ENCODE measurements around the gene TRIM10. TPM values are rescaled to one million over a fixed set of nuclear protein-coding genes. Genes with fewer than 3 reads are reported as not detected.

Gene TRIM10
- total and polyA plus RNA-seq, 10 of the 15 experiments (the other 5 are each of a cell fraction or from before 2014, with no cell fraction given): 0.01 TPM; not detected in 9

DNA sequence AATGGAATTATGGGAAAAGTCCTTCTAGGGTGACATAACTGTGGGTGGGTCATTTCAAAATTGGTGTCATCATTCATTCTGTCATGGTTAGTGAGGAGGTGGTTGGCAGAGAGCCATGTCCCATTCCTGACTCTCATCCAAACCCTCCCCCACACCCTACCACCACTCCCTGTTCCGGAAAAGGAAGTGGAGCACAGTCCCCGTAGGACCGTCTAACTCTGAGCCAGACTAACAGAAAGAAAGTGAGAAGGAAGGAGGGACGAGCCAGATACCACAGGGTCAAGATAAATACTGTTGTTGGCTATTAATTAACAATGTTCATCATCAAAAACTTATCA, 4.8 kb downstream of the TRIM10 start (continued):
- TF ChIP-seq, protein P1, sequence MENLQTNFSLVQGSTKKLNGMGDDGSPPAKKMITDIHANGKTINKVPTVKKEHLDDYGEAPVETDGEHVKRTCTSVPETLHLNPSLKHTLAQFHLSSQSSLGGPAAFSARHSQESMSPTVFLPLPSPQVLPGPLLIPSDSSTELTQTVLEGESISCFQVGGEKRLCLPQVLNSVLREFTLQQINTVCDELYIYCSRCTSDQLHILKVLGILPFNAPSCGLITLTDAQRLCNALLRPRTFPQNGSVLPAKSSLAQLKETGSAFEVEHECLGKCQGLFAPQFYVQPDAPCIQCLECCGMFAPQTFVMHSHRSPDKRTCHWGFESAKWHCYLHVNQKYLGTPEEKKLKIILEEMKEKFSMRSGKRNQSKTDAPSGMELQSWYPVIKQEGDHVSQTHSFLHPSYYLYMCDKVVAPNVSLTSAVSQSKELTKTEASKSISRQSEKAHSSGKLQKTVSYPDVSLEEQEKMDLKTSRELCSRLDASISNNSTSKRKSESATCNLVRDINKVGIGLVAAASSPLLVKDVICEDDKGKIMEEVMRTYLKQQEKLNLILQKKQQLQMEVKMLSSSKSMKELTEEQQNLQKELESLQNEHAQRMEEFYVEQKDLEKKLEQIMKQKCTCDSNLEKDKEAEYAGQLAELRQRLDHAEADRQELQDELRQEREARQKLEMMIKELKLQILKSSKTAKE (IDR thresholded peaks at IDR 0.05; ENCODE audit: low read depth, poor library complexity, severe bottlenecking): no peak
- no peak for TF ChIP-seq SUZ12 (IDR thresholded peaks at IDR 0.05; ENCODE audit: unreplicated experiment)
- no peak for TF ChIP-seq ZNF217 (IDR thresholded peaks at IDR 0.05)
- TF ChIP-seq BRCA1 (IDR thresholded peaks at IDR 0.05; ENCODE audit: low read depth, low read length): no peak

DNA sequence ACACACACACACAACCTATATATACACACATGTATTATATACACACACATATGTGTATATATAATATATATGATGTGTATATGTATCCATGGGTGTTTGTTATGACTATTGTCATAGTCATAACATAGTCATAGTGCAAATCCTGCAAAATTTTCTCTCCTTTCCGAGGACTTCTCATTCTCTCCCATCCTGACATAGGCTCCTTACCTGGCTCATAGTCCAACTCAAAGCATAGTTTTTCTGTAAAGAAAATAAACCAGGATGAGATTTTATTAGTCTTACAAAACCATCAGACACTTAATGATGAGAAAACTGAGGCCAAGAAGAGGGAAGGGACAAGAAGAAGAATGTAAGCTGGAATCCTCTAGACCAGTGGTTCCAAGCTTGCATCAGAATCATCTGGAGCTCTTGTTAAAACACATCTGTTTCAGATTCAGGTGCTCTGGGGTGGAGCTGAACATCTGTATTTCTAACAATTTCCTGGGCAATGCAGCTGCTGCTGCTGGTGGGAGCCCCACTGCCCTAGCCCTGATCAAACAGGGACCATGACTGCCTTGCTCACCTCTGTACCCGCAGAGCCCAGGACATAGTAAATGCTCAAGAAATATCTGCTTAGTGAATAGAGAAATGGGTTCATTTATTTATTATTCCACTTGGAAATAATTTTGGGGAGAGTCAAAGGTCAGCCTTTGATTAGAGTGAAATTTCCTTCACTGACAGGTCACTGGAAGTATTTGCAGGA, 5.3 kb downstream of the TRIM10 start:
- H3K79me2 ChIP-seq (ENCODE audit: control insufficient read depth, insufficient read depth, low read length): no peaks in the 10 kb centered on the region
- no peak overlapping the region for H2AFZ ChIP-seq (ENCODE audit: control insufficient read depth, low read depth, low read length)
- ChIA-PET SMC1A (ENCODE audit: uncharacterized antibody, unreplicated experiment) (interaction anchor here (1.1 kb wide), 1 partner anchor 52 kb away, joined by 4 read pairs; no protein-coding TSS in a partner anchor), POLR2A (no interaction called here), CTCF (no interaction called here), RAD21 (ENCODE audit: unreplicated experiment) (no interaction called here)
- FAIRE-seq (no peak), ATAC-seq (no peak), DNase-seq (ENCODE audit: low read depth, low spot score) (no peak)
- peaks cover 4% of the 10 kb centered on the region; the same call in 1 of the 2 replicates for H3K4me1 ChIP-seq (ENCODE audit: control insufficient read depth, insufficient read depth, low read length)
- intact Hi-C loops (cut with micrococcal nuclease; ENCODE audit: unreplicated experiment): no loop called here
- H3K9ac ChIP-seq (ENCODE audit: control insufficient read depth, insufficient read depth, low read length): no peak overlapping the region
- H3K27ac ChIP-seq (ENCODE audit: control insufficient read depth, insufficient read depth): no peak overlapping the region
- 57% methylated on average over 2 of the region's 2 CpGs for WGBS (ENCODE audit: insufficient coverage, insufficient replicate concordance, low lambda C conversion rate, missing lambda C conversion rate)
- H3K36me3 ChIP-seq (ENCODE audit: control insufficient read depth in 2 of 2, insufficient read depth in 2 of 2, low read length in 1 of 2): no peaks in the 10 kb centered on the region
- no peaks in the 10 kb centered on the region for H4K20me1 ChIP-seq (ENCODE audit: control insufficient read depth, insufficient read depth)
- H3K27me3 ChIP-seq (replicated peaks in 1 of 2; ENCODE audit: control insufficient read depth in 2 of 2, insufficient read depth in 2 of 2, low read length in 1 of 2): peaks cover 2% of the 10 kb centered on the region in 2 experiments; a peak in 3 of 4 replicates
- H3K9me3 ChIP-seq (replicated peaks; ENCODE audit: control insufficient read depth, insufficient read depth, low read length): no peaks in the 10 kb centered on the region
- no peak overlapping the region for H3K4me2 ChIP-seq (ENCODE audit: control insufficient read depth, insufficient read depth)
- no TSS peak for BruUV-seq (replicated peaks)
- in situ Hi-C loops (cut with MboI): no loop called here
- no peak overlapping the region for H3K4me3 ChIP-seq
- TF ChIP-seq BRCA1 (IDR thresholded peaks at IDR 0.05; ENCODE audit: low read depth, low read length) (no peak), PAX5 (IDR thresholded peaks at IDR 0.05; ENCODE audit: borderline replicate concordance, low read depth, low read length) (no peak), EP300 (IDR thresholded peaks at IDR 0.05; ENCODE audit: borderline replicate concordance in 1 of 2, control insufficient read depth in 1 of 2, low read depth in 2 of 2, low read length in 2 of 2) (no peak), SP1 (IDR thresholded peaks at IDR 0.05; ENCODE audit: low read depth, low read length) (no peak), ZNF384 (IDR thresholded peaks at IDR 0.05; ENCODE audit: borderline replicate concordance, low read depth, low read length) (no peak), CREM (IDR thresholded peaks at IDR 0.05; ENCODE audit: low read depth) (no peak), NFXL1 (IDR thresholded peaks at IDR 0.05; ENCODE audit: borderline replicate concordance) (no peak)
- TF ChIP-seq, protein P2, sequence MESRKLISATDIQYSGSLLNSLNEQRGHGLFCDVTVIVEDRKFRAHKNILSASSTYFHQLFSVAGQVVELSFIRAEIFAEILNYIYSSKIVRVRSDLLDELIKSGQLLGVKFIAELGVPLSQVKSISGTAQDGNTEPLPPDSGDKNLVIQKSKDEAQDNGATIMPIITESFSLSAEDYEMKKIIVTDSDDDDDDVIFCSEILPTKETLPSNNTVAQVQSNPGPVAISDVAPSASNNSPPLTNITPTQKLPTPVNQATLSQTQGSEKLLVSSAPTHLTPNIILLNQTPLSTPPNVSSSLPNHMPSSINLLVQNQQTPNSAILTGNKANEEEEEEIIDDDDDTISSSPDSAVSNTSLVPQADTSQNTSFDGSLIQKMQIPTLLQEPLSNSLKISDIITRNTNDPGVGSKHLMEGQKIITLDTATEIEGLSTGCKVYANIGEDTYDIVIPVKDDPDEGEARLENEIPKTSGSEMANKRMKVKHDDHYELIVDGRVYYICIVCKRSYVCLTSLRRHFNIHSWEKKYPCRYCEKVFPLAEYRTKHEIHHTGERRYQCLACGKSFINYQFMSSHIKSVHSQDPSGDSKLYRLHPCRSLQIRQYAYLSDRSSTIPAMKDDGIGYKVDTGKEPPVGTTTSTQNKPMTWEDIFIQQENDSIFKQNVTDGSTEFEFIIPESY (IDR thresholded peaks at IDR 0.05): no peak
- TF ChIP-seq, protein P3, sequence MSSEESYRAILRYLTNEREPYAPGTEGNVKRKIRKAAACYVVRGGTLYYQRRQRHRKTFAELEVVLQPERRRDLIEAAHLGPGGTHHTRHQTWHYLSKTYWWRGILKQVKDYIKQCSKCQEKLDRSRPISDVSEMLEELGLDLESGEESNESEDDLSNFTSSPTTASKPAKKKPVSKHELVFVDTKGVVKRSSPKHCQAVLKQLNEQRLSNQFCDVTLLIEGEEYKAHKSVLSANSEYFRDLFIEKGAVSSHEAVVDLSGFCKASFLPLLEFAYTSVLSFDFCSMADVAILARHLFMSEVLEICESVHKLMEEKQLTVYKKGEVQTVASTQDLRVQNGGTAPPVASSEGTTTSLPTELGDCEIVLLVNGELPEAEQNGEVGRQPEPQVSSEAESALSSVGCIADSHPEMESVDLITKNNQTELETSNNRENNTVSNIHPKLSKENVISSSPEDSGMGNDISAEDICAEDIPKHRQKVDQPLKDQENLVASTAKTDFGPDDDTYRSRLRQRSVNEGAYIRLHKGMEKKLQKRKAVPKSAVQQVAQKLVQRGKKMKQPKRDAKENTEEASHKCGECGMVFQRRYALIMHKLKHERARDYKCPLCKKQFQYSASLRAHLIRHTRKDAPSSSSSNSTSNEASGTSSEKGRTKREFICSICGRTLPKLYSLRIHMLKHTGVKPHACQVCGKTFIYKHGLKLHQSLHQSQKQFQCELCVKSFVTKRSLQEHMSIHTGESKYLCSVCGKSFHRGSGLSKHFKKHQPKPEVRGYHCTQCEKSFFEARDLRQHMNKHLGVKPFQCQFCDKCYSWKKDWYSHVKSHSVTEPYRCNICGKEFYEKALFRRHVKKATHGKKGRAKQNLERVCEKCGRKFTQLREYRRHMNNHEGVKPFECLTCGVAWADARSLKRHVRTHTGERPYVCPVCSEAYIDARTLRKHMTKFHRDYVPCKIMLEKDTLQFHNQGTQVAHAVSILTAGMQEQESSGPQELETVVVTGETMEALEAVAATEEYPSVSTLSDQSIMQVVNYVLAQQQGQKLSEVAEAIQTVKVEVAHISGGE (CRISPR knock-in tag; IDR thresholded peaks at IDR 0.05): no peak
